HG02943 (cell line): ENCODE results near the gene RPL7A.
"Not testable (repeated sequence)": the region's sequence is repeated elsewhere in the genome, so short reads cannot be mapped to it uniquely, and the experiment has no call there.

ENCODE experiments used
- ATAC-seq: cut with Tn5 transposase; IDR thresholded peaks from one replicate; pipeline ENCODE4 v1.9.1; 2021; ENCODE audit warnings: mild to moderate bottlenecking, low read depth, moderate library complexity; ENCODE audit not compliant: unreplicated experiment

Gene RPL7A

GRCh38 chr9:133327021-133327420 is 21.0 kb upstream of the RPL7A start:
- not testable (repeated sequence) for ATAC-seq

- ATAC-seq, result no peak
Observed at GRCh38 chr9:133327834-133328484, 20.1 kb upstream of the RPL7A start.

GRCh38 chr9:133329306-133330156 is 18.5 kb upstream of the RPL7A start:
- ATAC-seq, result not testable (repeated sequence)

- no peak for ATAC-seq
Observed at GRCh38 chr9:133331221-133331620, 16.8 kb upstream of the RPL7A start.

DNA sequence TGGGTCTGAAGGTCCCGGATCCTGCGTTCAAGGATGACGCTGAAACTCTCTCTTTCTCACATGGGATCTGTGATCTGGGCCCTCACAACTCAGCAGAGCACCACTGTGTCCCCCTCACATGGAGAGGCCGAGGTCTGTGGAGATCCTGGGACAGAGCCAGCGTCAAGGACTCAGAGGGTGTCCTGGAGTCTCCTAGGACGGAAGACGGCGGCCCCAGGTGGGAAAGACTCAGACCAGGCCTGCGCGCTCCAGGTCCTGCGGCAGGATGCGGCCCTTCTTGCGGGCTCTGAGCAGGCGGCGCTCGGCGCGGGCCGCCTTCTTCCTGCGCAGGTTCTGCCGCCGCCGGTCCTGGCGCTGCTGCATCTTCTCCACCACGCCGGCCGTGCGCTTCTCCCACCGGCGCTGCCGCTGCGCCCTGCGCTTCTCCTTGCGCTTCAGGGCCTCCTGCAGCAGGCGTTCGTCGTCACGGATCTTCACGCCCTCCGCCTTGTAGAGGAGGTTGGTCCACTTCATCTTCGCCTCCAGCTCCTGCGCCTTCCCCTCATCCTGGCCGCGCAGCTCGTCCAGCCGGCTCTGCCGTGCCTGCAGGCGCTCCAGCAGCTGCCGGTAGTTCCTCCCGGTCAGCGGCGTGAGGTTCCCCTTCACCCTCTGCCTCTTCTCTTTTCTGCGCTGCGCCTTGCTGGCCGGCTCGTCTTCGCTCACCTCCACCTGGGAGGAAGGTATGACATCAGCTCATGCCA is 16.2 kb upstream of the RPL7A start:
- no peak for ATAC-seq

DNA sequence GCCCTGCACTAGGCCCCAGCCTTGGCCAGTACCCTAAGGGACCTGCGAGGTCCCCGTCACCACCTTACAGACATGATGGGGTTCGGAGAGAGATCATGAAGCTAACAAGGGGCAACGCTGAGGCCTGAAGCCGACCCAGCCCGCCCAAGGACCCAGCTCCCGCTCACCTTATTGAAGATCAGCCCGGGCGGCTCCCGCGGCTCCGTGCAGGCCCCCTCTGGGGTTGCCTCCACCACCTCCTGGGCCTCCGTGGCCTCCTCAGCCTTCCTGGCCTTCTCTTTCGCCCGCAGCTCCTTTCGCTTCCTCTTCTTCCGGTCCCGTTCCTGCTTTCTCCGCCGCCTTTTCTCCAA is 15.7 kb upstream of the RPL7A start:
- ATAC-seq, result no peak

DNA sequence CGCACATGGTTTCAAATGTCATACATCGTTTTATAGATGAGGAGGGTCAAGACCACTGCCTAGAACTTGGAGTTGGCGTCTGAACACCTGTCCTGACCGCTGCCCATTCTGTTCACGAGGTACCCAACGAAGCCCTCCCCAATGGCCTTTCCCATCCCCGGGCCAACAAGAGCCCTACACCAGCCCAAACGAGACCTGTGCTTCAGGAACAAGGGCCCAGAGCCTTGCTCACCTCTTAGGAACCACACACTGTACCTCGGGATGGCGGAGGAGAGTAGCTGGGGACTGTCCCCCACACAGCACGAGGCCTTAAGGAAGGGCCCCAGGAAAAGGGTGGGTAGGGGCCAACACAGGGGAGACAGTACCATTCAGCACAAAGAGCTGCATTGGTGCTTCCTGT is 15.0 kb upstream of the RPL7A start:
- ATAC-seq, result no peak

DNA sequence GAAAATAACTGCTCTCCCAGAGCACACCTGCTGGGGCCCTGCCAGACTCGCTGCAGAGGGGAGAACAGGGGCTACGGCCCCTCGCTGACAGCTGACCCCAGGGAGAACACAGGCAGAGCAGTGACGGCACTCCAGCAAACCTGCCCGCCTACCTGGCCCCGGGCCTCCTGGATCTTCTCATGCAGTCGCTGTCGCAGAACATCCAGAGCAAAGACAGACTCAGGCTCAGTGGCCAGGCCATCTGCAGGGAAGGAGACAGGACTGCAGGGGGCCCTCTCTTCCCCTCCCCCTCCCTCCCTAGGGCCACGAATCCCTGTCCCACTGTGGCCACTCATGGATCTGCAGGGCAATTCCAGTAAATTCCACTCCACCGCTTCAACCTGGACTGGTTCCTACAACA is 14.5 kb upstream of the RPL7A start:
- ATAC-seq, result no peak

- ATAC-seq, result no peak
Observed at GRCh38 chr9:133334161-133334560, 13.9 kb upstream of the RPL7A start.

DNA sequence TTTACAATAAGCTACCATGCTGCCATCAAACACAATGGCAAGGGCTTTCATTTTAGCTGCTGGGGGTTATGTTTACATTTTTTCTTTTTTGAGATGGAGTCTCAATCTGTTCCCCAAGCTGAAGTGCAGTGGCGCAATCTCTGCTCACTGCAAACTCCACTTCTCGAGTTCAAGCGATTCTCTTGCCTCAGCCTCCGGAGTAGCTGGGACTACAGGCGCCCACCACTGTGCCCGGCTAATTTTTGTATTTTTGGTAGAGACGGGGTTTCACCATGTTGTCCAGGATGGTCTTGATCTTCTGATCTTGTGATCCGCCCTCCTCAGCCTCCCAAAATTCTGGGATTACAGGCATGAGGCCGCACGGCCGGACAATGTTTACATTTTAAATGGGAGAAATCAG is 13.1 kb upstream of the RPL7A start:
- not testable (repeated sequence) for ATAC-seq

DNA sequence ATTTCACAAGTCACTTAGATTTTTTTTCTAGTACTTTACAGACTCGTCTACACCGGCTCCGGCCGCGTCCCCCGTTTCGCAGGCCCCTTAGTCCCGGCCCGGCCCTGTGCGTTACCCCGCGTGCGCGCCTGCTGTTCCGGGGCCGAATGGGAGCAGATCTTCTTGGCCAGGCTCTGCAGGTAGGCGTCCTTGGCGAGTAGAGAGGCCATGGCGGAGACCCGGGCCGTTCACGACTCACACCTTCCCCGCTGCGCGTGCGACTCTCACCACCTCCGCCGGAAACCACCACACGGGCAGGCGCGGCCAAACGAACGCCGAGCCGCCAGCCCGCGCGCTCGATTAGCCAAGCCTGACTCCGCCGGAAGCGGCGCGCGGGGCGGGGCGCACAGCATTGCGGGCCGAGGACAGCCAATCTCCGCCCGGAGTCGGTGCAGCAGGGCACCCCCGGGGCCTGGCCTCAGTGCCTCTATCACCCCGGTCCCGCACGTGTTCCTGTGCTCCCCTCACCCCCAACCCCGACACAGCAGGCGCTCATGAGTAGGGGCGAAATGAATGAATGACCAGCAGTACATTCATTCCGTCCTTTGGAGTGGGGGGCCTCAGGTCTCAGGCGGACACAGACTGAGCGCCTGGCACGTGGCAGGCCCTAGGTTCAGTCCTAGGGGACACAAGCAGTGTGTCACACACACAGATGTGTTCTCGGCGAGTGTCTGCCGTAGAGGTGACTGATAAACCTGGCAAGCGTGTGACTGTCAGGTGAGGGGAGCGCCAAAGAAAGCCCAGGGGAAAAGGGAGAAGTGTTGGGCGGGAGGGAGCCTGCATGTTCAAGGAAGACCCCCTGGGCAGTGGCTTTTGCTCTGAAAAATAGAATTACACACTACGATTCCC is 11.8 kb upstream of the RPL7A start, which contains the start of gene SURF6:
SURF6 (minus strand) TSS at position 265 of the 888 bp plus-strand sequence; CDS start at position 209, 56 bp downstream.
- peak; percentile 81 for ATAC-seq

DNA sequence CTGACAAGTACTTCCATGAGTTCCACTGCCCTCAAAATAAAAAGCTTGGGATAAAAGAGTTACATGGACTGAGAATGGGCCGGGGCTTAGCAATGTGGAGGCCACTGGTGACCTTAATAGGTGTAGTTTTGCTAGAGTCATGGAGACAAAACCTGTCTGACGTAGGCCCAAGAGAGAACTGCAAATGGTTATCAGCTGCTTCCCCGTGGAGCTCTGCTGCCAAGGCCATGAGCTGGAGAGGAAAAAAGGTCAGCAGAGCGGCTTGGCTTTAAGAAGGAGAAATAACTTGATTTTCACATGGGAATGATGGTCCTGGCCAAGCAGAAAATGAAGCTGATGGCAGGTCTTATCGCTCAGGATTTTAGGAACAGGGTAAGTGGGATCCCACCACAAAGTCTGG is 8.4 kb upstream of the RPL7A start:
- no peak for ATAC-seq

DNA sequence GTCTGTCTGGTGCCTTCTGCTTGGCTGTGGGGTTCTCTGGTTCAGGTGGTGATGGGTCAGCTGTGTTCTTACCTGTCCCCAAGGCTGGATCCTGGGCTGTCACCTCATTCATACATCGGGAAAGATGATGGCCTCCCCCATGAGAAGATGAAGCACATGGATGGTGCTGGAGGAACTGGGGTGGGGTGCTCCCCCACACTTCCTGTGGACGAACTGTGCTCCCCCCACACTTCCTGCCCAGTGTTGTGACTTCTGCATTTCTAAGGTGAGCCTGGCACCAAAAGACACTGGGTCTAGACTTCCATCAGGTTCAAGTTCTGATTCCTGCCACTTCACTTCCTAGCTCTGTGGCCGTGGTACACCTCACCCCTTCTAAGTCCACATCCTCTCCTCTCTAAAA is 7.8 kb upstream of the RPL7A start:
- ATAC-seq, result no peak

DNA sequence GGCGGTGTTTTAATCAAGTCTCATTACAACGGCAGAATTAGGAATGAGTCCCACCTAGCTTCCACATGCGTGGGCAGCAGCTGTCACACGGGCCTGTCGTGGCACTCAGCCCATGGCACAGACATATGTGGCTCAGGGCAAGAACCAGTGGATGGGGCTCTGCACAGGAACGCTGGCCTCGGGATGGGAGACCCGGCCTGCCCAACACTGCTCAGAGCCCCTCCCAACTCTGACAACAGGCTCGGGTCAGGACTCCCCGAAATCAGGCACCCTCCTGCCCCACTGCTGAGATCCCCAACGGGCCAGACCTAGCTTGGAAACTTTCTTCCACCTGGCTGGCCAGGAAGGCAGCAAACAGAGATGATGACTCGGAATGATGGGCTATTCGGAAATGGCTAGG is 7.1 kb upstream of the RPL7A start:
- no peak for ATAC-seq

- ATAC-seq, result no peak
Observed at GRCh38 chr9:133341369-133342068, 6.5 kb upstream of the RPL7A start.

DNA sequence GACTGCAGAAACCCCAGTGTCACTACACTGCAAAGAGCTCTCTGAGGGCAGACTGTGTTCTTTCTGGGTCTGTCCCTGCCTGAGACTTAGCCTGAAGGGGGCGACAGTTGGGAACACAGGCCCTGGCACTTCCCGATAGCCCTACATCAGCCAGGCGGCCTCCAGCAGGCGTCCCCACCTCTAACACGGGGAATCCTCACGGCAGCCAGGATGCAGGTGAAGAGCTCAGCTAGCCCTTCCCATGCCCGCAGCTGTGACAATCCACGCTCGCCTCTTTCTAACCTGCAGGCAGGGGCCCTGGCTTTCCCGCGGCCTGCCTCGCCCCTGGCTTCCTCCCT is 6.0 kb upstream of the RPL7A start:
- ATAC-seq, result no peak

GRCh38 chr9:133342570-133342969 is 5.4 kb upstream of the RPL7A start:
- no peak for ATAC-seq

GRCh38 chr9:133344071-133344470 is 3.9 kb upstream of the RPL7A start:
- ATAC-seq, result no peak

- no peak for ATAC-seq
Observed at GRCh38 chr9:133344979-133345378, 3.0 kb upstream of the RPL7A start.

DNA sequence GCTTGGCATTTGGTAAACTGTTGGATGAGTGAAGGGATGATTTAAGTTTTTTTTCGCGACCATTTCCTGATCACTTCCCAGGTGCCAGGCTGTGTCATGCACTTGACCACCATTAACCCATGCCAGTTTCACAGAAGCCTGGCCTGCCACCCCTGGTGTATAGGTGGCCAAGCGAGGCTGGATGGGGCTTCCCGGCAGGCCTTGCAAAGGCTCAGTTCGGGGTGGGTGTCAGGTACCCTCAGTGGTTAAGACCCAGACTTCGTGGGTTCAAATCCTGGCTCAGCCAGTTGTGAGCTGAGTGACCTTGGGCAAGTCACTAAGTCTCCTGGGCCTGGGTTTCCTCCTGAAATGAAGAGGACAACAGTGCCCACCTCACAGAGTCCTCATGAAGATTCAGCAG is 2.4 kb upstream of the RPL7A start:
- no peak for ATAC-seq
